GM12875 (cell line): Measurements from ENCODE around the gene CT47B1.
"Not testable (repeated sequence)": the region's sequence is repeated elsewhere in the genome, so short reads cannot be mapped to it uniquely, and the experiment has no call there.

Experiments used
- H3K4me3 ChIP-seq: one replicate; pipeline ENCODE4 v1.5.1; 2011; ENCODE audit warnings: low read depth, low read length, control low read depth
- TF ChIP-seq, protein P1 (sequence below): IDR thresholded peaks from 2 replicates; pipeline ENCODE4 v1.5.1; 2011; ENCODE audit warnings: low read depth, mild to moderate bottlenecking, control low read depth, inconsistent platforms, low read length, moderate library complexity, borderline replicate concordance; ENCODE audit not compliant: insufficient read depth

The CT47B1 gene

DNA sequence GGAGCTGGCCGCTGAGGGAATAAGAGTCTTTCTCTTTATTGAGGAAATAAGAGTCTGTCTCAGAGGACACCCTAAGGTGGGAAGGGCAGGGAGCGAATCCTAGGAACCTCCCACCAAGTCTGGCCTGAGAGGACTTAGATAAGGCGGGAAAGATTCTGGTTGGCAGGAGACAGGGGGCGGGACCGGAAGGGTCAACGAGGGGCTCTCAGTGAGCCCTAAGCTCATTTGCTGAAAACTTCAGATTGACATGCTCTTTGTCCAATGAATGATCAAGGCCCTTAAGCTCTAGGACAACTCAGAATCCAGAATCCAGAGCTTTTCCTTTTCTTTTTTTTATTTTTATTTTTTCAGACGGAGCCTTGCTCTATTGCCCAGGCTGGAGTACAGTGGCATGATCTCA, at the start of gene CT47B1:
Gene CT47B1 (minus strand): TSS at position 101 of the 400 bp plus-strand sequence. CDS start 196 bp downstream, outside the sequence.
- not testable (repeated sequence) for H3K4me3 ChIP-seq

DNA sequence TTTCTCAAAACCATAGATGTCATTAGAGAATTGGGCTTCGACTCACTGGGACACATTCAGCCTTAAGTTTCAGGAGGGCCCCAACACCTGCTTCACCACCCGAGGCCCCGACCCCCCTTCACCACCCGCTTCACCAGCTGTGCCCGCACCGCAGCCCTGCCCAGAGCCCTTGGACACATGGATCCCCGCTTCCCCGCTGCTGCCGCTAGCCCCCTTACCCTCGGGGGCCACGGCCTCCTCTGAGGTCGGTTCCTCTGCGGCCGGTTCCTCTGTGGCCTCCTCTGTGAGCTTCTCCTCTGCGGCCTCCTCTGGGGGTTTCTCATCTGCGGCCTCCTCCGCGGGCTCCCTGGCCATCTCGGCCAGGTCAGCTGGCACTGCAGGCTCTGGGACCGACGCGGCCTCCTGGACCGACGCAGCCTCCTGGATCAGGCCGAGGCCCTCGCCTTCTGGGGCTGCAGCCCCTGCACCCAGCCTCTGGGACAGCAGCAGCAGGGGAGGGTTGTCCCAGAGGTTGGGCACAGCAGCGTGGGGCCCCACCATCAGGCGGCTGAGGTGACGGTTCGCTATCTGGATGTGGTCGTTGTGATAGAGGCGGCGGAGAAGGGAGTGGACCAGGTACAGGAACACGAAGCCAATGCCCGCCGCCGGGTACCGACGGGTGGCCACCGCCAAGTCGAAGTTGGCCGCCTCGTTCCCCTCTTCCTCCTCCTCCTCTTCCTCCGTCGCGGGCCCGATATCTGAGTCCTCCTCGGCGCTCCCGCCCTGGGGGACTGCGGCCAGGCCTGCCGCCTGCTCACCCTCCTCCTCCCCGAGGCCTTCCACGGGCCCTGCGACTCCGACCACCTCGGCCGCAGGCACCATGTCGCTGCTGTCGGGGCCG, 748 bp downstream of the CT47B1 start:
- TF ChIP-seq, protein P1, sequence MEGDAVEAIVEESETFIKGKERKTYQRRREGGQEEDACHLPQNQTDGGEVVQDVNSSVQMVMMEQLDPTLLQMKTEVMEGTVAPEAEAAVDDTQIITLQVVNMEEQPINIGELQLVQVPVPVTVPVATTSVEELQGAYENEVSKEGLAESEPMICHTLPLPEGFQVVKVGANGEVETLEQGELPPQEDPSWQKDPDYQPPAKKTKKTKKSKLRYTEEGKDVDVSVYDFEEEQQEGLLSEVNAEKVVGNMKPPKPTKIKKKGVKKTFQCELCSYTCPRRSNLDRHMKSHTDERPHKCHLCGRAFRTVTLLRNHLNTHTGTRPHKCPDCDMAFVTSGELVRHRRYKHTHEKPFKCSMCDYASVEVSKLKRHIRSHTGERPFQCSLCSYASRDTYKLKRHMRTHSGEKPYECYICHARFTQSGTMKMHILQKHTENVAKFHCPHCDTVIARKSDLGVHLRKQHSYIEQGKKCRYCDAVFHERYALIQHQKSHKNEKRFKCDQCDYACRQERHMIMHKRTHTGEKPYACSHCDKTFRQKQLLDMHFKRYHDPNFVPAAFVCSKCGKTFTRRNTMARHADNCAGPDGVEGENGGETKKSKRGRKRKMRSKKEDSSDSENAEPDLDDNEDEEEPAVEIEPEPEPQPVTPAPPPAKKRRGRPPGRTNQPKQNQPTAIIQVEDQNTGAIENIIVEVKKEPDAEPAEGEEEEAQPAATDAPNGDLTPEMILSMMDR, result no peak
- H3K4me3 ChIP-seq, result no peak overlapping the region

DNA sequence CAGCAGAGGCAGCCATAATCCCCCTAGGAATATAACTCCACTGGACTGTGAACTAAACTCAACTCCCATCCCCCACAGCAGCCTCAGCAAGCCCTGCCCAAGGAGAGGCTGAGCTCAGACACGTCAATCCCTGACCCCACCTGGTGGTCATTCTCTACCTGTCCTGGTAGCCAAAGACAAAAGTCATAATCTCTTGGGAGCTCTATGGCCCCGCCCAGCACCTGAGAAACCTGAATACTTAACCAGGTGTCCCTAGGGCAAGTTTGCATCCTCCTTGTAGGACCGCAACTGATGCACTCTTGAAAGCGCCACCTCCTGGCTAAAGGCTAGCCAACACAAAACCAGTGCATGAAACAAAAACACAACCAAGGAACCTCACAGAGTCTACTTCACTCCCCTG, 18.4 kb downstream of the CT47B1 start:
- TF ChIP-seq, protein P1, result no peak
- H3K4me3 ChIP-seq, result no peak overlapping the region

DNA sequence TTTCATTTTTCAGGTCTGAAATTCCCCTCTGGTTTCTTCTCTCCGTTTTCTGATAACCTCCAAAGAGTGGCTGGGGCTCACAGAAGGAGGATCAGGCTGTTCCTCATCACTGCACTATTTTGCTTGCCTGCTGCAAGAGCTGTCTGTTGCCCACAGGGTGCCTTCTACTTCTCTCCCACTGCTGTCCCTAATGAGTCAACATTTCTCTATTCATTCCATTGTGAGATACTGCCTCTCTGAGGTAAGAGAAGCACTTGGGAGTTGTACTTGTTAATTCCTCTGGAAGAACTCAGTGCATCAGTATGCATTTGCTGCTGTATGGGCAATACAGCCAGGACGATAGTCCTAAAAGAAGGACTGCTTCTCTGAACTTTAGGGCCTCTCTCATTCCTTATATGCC, 34.8 kb downstream of the CT47B1 start:
- H3K4me3 ChIP-seq, result no peak overlapping the region
- TF ChIP-seq, protein P1, result no peak

DNA sequence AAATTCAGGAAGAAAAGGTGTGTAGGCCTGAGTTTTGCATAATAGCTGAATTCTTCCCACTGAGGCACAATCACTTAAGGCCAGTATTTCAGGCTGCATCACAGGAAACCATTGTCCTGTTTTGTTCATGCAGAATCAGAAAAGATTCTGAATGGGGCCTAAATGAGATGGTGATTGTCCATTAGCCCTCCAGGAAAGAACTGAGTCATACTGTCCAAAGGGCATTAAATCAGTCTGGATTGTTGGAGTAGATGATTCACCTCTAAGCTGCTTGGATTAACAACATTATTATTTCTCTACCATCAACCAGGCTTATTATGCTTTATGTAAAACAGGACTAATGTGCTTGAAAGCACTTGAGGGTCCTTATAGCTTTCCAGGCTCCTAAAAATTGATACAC, 36.2 kb downstream of the CT47B1 start:
- no peak overlapping the region for H3K4me3 ChIP-seq
- TF ChIP-seq, protein P1, result no peak

DNA sequence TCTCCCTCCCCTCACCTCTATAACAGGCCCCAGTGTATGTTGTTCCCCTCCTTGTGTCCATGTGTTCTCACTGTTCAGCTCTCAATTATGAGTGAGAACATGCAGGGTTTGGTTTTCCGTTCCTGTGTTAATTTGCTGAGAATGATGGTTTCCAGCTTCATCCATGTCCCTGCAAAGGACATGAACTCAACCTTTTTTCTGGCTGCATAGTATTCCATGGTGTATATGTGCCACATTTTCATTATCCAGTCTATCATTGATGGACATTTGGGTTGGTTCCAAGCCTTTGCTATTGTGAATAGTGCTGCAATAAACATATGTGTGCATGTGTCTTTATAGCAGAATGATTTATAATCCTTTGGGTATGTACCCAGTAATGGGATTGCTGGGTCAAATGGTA, 48.5 kb downstream of the CT47B1 start:
- not testable (repeated sequence) for H3K4me3 ChIP-seq

DNA sequence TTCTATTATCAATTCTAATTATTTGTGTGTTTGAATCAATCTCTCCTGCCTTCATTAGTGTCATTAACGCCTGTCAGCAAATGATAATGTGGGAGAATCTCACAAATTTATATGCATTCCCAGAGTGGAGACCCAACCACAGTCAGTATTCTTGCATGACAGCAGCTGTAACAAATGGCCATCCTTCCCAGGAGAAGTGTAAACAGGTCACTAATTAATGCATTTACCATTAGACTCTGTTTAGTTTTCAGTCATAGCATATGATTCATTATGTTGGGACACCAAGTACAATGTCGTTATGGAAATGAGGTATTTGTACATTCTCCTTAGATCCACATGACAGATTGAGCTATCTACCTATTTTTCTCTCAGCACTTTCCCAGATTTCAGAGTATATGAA, 50.5 kb downstream of the CT47B1 start:
- TF ChIP-seq, protein P1, result no peak
- H3K4me3 ChIP-seq, result no peak overlapping the region

DNA sequence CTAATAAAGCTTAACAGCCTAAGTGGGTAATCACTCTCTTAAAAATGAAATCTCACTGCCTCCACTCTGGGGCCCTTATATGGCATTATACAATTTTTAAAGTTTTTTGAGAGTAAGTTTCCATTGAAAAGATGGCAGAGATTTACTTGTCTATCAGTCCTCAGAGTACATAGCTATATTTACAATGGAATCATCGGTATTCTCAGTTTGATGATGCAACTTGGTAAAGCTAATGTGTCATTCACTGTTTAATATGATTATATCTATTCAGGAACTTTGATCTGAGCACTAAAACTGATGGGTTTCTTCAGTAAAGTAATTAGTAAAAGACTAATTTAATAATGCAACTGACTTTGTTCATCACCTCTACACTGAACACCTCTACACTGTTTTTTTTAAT, 51.6 kb downstream of the CT47B1 start:
- TF ChIP-seq, protein P1, result no peak
- H3K4me3 ChIP-seq, result no peak overlapping the region
